CD4-positive, alpha-beta T cell treated with Interleukin-2 at 100 ng/mL for 4 hours (primary cell): Measurements from ENCODE around the gene SPATA31E1.
"Not testable (repeated sequence)": the region's sequence is repeated elsewhere in the genome, so short reads cannot be mapped to it uniquely, and the experiment has no call there.

Experiments
- DNase-seq: peaks from one replicate; pipeline ENCODE4 v3.0.0-alpha.2; 2020; ENCODE audit warnings: low spot score

The SPATA31E1 gene

DNA sequence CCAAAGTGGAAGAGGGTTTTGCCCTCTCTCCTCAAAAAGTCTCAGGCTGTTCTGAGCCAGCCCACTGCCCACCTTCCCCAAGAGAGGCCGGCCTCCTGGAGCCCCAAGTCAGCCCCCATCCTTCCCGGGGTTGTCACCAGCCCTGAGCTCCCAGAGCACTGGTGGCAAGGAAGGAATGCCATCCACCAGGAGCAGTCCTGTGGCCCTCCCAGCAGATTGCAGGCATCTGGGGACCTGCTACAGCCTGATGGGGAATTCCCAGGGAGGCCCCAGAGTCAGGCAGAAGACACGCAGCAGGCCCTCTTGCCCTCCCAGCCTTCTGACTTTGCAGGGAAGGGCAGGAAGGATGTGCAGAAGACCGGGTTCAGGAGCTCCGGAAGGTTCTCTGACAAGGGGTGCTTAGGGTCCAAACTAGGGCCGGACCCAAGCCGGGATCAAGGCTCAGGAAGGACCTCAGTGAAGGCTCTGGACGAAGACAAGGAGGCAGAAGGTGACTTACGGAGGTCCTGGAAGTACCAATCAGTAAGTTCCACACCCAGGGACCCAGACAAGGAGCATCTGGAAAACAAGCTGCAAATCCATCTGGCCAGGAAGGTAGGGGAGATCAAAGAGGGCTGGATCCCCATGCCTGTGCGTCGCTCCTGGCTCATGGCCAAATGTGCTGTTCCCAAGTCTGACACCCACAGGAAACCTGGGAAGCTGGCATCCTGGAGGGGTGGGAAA, 3.7 kb downstream of the SPATA31E1 start:
- DNase-seq = no peak

DNA sequence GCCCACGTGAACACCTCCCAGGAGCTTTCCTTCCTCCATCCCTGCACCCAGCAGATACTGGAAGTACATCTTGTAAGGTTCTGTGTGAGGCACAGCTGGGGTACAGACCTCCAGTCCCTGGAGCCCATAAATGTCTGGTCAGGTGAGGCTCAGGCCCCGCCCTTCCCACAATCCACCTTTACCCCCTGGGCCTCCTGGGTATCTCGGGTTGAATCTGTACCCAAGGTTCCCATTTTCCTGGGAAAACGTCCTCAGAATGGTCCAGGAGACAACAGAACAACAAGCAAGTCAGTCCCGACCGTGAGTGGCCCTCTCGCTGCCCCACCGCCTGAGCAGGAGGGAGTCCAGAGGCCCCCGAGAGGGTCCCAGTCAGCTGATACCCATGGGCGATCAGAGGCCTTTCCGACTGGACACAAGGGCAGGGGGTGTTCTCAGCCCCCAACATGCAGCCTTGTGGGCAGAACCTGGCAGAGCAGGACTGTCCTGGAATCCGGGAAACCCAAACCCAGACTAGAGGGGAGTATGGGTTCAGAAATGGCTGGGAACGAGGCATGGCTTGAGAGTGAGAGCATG, 4.3 kb downstream of the SPATA31E1 start:
- DNase-seq = no peak

DNA sequence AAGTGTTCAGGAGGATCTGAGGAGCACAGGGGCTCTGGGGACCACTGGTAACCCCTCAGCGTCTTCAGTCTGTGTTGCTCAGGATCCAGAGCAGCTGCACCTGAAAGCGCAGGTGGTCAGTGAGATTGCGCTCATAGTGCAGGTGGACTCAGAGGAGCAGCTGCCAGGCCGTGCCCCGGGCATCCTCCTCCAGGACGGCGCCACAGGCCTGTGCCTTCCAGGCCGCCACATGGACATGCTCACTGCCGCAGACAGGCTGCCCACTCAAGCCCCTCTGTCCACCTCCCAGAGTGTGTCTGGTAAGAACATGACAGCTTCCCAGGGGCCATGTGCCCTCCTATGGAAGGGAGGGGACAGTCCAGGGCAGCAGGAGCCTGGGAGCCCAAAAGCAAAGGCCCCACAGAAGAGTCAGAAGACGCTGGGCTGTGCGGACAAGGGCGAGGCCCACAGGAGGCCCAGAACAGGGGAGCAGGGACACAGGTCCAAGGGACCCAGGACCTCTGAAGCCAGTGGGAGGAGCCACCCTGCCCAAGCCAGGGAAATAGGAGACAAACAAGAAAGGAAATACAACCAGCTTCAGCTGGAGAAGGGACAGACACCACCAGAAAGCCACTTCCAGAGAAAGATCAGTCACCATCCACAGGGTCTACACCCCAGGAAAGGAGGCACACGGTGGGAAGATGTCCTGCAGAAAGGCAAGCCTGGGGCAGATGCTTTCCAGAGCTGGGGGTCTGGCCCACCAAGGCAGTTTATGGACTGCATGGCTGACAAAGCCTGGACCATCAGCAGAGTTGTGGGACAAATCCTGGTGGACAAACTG, 5.2 kb downstream of the SPATA31E1 start:
- no peak for DNase-seq

DNA sequence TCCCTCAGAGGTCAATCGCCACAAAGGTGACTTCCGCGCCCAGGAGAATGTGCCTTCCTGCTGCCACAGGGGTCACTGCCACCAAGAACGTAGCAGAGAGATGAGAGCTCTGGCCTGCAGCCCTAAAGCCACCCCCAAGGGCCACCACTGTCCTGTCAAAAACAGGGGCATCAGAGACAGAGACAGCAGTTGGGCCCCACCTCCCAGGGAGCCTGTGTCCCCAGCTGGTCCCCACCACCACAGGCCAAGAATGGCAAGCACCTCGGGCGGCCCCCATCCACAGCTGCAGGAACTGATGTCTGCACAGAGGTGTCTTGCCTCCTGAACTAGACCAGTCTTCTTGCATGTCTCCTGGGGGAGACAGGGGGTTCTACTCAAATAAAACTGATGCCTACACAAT, 5.8 kb downstream of the SPATA31E1 start:
- DNase-seq = no peak

DNA sequence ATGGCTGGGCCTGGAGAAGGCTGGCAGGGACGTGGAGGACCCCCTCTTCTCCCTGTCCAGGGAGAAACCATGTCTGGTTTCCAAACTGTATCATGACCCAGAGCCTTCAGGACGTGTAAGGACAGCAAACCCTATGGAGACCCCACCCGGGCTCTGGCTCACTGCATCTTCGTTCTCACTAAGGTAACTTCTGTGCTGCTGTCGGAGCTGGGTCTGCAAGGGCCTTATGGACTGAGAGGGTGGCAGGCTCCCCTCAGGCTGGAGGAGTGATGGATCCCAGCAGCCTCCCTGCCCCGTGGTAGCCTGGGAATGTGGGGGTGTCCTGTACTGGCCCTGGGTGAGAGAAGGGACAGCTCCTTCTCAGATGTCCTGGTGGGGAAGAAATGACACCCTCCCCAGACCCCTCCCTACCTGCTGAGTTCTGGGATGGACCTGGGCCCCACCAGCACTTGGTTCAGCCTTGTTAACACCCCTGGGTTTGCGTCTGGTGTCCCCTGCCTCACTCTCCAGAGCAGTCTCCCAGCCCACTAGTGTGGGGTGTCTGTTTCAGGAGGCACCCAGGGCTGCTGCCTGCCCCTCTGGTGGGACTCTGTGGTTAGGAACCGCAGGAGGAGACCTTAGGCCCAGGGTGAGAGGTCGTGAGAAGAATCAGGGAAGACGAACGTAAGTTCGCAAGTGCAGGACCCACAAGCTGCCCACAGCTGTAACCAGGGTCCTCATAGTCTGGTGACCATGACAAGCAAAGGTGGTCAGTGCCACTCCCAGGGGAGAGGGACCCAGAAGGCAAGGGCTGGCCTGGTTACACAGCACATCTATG, 6.6 kb downstream of the SPATA31E1 start:
- no peak for DNase-seq

DNA sequence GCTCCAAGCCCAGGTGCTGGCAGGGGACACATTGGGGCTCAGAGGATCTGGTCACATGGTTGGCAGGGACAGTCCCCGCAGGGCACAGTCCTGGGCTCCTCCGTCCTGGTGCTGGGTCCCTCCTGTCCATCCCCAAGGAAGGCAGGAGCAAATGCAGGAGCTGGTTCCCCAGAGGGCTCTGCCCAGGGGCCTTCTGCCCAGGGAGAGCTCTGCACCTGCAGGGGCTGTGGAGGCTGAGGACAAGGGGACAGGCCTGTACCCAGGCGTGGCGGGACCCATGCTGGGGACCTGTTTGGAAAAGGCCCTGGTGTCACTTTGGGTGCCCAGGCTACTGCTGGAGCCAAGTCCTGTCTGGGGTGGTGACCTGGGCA, 7.2 kb downstream of the SPATA31E1 start:
- no peak for DNase-seq

DNA sequence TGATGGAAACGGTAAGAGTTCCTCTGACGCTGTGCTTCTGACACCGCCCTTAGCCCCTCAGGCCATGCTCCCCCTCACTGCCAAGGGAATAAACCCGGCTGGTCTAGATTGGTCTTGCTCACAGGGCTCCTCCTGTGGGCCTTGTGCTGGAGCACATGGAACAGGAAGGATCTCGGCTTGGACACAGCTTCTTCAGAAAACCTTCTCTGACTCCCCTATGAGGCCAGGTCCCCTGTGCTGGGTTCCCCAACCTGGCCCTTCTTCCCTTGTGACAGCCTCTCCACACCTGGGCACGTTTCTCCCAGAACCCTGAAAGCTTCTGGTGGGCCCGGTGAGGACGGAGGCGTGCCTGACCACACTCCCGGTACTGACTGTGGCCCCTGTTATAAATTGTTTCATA, 8.2 kb downstream of the SPATA31E1 start:
- DNase-seq = no peak

DNA sequence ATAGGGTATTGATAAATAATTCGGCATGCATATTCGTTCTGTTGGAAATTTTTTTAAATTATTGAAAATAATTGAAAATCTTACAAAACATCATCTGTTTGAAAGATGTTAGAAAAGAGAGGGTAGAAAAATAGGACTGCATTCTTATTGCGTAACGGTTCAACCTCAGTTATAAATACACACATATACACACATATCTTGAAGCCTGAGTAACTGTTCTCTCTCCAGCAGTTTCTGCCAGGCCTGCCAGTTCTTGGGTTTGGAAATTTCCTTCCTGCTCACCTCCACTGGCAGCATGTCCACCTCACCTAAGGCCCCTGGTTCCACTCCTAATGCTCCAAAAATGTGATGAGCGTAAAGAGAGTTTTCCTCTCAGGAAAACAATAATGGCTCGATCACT, 9.1 kb downstream of the SPATA31E1 start:
- DNase-seq = no peak

DNA sequence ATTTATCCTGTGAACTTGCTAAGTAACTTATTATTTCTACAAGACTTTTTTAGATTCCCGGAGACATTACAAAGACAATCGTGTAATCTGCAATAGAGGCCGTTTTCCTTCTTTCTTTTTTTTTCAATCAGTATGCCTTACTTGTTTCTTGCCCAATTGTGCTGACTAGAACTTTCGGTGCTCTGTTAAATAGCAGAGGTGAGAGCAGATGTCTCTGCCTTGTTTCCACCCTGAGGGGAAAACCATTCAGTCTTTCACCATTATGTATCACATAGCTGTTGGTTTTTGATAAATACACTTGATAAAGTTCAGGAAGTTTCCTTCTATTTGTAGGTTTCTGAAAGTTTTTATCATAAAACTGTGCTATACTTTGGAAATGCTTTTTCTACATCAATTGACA, 10.3 kb downstream of the SPATA31E1 start:
- DNase-seq = no peak

DNA sequence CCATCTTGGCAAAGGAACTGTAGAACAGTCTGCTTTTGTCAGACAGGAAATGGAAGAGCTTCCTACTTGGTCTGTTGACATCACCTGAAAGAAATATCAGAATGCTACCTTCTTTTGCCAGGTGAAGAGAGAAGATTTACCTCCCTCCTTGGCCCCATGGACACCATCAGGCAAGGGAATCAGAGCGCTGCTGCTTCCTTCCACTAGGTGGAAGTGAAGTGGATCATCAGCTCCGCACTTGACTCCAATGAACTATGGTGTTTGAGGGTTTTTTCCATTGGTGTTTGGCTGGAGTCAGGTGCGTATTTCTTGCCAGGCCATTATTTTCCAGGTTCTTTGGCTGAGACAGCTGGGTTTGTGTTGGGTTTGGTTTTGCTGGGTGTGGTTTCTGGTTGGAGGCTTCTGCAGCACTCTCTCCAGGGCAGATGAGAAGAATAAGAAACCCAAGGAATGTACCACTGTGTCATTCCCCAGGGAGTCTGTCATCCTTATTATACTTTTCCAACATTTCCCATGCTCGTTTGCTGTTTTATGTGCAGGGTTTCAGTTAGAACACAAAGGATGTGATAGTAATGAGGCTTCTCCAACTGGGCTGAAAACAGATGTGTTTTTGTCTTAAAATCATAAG, 12.4 kb downstream of the SPATA31E1 start:
- no peak for DNase-seq

DNA sequence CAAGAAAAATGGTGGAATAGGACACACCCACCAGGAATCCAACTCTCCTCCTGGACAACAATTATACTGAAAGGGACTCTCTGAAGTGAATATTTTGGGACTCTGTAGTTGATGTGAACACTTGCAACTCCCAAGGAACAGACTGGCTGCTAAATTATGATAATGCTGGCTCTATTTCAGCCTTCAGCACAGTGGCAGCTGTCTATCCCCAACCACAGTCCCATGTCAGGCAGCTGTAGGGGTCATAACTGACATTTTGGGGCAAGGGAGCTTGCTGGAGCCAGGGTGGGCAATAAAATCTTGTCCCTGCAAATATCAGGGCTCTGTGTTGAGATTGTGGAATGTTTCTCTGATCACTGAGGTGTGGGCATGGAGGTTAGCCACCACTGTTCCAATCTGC, 14.2 kb downstream of the SPATA31E1 start:
- DNase-seq = no peak

DNA sequence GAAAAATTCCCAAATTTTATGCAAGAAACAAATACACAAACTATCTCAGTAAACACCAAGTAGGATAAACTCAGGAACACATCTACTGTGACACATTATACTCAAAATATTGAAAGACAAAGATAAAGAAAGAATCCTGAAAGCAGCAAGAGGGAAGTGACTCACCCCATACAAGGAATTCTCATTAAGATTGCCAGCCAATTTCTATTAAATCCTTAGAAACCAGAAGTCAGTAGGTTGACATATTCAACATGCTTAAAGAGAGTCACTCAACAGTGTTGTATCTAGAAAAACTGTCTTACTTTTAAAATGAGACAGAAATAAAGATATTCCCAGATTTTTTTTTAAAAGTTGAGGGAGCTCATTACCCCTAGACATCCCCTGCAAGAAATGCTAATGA, 15.5 kb downstream of the SPATA31E1 start:
- DNase-seq = no peak

DNA sequence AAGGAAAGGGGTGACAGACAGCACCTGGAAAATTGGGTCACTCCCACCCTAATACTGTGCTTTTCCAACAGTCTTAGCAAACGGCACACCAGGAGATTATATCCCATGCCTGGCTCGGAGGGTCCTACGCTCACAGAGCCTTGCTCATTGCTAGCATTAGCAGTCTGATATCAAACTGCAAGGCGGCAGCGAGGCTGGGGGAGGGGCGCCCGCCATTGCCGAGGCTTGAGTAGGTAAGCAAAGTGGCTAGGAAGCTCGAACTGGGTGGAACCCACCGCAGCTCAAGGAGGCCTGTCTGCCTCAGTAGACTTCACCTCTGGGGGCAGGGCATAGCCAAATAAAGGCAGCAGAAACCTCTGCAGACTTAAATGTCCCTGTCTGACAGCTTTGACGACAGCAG, 19.7 kb downstream of the SPATA31E1 start:
- not testable (repeated sequence) for DNase-seq

DNA sequence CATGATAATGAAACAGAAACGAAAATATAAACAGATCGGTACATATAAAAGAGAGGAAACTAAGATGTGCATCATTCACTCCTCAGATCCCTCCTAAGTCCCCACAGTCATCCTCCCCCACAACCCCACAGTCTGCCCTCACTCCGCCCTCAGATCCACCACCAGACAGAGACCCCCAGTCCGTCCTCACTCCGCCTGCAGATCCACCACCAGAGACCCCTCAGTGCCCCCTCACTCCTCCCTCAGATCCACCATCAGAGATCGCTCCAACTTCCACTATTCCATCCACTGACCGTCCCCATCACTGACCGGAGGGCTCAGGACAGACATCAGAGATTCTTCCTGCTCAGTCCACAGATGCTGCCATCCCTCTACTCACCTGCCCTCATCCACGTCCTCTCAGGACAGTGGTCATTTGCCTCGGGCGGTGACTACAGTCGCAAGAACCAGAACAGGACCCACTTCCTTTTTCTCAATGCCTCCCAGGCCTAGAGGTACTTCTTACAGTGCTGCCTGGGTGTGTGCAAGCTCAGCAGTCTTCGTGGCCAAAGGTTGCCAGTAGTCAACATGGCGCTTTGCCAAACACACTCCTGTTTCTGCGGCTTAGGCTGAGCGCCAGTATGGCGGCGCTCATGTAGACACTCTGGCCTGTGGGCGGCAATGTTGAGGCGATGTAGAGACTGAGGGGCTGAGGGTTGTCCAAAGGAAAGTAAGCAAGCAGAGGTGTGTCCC, 26.8 kb downstream of the SPATA31E1 start:
- DNase-seq = no peak

DNA sequence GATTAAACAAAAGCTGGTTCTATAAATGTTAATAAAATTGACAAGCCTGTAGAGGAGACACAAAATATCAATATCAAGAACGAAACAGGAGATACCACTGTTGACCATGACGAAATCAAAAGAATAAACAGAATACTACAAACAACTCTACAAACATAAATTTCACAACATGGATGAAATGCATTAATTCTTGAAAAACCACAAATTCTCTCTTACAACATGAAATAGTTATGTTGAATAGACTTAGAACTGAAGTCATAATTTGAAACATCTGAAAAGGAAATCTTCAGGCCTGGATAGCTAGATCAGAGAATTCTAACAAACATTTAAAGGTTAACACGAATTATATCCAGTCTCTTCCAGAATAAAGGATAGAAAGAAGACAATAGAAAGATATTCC, 28.1 kb downstream of the SPATA31E1 start:
- DNase-seq = no peak

DNA sequence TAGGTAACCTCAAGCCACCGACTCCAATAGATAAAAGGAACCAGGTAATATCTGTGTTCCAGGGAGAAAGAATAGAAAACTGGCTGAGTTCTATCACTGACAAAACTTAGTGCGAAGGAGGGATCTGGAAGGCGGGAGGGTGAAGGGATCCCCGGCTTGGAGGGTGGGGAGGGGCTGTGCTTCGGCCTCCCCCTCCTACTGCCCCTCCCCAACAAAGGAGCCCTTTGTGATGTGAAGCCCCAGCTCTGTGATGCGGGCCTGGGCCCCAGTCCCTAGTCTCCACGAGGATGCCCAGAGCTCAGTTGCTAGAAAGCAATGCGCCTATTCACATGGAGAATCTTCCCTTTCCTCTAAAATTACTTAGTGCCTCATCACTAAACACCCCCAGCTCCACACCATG, 35.0 kb downstream of the SPATA31E1 start, which contains the start of gene SPATA31C1:
TSS of gene SPATA31C1 (plus strand) at position 301 of the 400 bp plus-strand sequence.
- not testable (repeated sequence) for DNase-seq

DNA sequence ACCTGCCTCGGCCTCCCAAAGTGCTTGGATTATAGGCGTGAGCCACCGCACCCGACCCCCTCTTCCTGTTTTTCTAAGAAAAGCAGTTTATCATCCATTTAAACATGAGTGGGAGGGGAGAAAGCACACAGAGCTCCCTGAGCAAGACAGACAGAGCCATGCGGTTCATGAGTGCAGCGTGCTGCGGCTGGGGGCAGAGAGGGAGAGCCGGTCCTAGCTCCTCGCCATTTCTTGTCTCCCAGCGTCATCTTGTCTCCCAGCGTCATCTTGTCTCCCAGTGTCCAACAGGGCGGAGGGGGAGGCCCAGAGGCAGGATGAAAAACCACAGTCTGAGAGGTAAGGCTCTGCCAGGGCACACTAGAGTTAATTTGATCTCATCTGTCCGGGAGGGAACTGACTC, 36.3 kb downstream of the SPATA31E1 start:
- DNase-seq = not testable (repeated sequence)

DNA sequence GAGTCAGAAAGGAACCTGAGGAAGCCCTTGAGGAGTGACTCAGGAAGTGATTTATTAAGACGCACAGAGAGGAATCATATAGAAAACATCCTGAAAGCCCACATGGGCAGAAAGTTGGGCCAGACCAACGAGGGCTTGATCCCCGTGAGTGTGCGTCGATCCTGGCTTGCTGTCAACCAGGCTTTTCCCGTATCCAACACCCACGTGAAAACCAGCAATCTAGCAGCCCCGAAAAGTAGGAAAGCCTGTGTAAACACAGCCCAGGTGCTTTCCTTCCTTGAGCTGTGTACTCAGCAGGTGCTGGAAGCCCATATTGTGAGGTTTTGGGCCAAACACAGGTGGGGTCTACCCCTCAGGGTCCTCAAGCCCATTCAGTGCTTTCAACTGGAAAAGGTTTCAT, 38.9 kb downstream of the SPATA31E1 start:
- not testable (repeated sequence) for DNase-seq

DNA sequence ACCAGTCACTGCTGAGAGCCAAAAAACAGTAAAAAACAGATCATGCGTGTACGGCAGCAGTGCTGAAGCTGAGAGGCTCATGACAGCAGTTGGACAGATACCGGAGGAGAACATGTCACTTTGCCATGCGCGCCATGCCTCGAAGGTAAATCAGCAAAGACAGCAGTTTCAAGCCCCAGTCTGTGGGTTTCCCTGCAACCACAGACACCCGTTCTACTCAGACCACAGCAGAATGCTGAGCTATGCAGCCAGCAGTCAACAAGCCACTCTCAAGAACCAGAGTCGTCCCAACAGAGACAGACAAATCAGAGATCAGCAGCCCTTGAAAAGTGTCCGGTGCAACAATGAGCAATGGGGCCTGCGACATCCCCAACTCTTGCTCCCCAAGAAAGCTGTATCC, 40.3 kb downstream of the SPATA31E1 start:
- not testable (repeated sequence) for DNase-seq

DNA sequence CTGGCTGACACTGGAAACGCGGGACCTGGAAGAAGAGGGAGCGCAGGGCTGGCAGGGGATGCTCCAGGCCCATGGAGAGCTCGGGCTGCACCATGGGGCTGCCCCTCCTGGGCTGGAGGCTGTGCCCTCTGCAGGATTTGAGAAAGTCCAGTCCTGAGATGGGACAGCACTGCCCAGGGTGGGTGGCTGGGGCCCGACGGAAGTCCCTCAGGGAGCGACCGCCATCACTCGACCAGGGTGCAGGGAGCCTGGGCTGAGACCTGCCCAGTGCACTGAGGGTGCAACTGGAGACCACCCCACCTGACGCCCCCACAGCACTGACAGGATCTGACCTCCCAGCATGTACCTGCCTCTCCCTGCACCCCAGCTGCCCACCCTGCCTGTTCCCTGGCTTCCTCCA, 42.2 kb downstream of the SPATA31E1 start:
- DNase-seq = not testable (repeated sequence)

DNA sequence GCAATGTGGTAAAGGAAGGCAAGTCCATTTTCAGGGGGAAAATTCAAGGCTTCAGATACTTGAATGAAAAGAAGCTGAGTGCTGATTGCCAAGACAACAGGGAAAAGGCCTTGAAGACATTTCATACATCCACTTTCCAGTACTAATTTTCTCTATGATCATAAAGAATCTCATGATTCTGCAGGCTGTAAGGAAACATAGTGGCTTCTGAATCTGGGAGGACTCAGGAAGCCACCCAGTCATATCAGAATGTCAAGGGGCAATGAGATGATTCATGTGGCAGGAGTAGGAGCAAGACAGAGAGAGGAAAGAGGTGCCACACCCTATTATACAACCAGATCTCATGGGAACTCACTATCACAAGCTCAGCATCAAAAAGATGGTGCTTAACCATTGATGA, 46.5 kb downstream of the SPATA31E1 start:
- not testable (repeated sequence) for DNase-seq
